ENCODE data around the gene PAXIP1. TPM values are rescaled to one million over a fixed set of nuclear protein-coding genes. Genes with fewer than 3 reads are reported as not detected.

Gene PAXIP1
- total and polyA plus RNA-seq, 10 of the 15 experiments (the other 5 are each of a cell fraction or from before 2014, with no cell fraction given) = 7.3 to 27.2 (median 18.1) TPM

- no peak overlapping the region for H3K27ac ChIP-seq (ENCODE audit: control insufficient read depth, insufficient read depth)
- SMC1A ChIA-PET (ENCODE audit: uncharacterized antibody, unreplicated experiment) = interaction anchor here (1.0 kb wide), 1 partner anchor 12 kb away, joined by 3 read pairs; no protein-coding TSS in a partner anchor
- H3K4me2 ChIP-seq (ENCODE audit: control insufficient read depth, insufficient read depth) = no peak overlapping the region
- BruUV-seq (replicated peaks) = no TSS peak
- POLR2A ChIA-PET = no interaction called here
- H3K4me3 ChIP-seq = no peak overlapping the region
- in situ Hi-C loops (cut with MboI) (no loop called here), intact Hi-C loops (cut with micrococcal nuclease; ENCODE audit: unreplicated experiment) (no loop called here)
- no peak overlapping the region for H2AFZ ChIP-seq (ENCODE audit: control insufficient read depth, low read depth, low read length)
- peaks cover 4 to 19% of the 10 kb centered on the region in 2 experiments; a peak in 3 of 4 replicates for H3K36me3 ChIP-seq (ENCODE audit: control insufficient read depth in 2 of 2, insufficient read depth in 2 of 2, low read length in 1 of 2)
- CTCF ChIA-PET = interaction anchor here (1.4 to 1.7 kb wide), 2 partner anchors 19 to 60 kb away, joined by 3 to 5 read pairs; no protein-coding TSS in a partner anchor
- RAD21 ChIA-PET (ENCODE audit: unreplicated experiment) = no interaction called here
- H3K79me2 ChIP-seq (ENCODE audit: control insufficient read depth, insufficient read depth, low read length) = no peaks in the 10 kb centered on the region
- ATAC-seq = no peak
- DNase-seq (ENCODE audit: low read depth, low spot score) = no peak
- H3K27me3 ChIP-seq (replicated peaks in 1 of 2; ENCODE audit: control insufficient read depth in 2 of 2, insufficient read depth in 2 of 2, low read length in 1 of 2) = no peaks in the 10 kb centered on the region
- FAIRE-seq = no peak
- no peak for TF ChIP-seq RB1 (IDR thresholded peaks at IDR 0.05; ENCODE audit: borderline replicate concordance)
- TF ChIP-seq RFX5 (IDR thresholded peaks at IDR 0.05; ENCODE audit: low read depth, low read length) = no peak
- no peak for TF ChIP-seq TBL1XR1 (IDR thresholded peaks at IDR 0.05; ENCODE audit: low read depth, low read length)
- no peak for TF ChIP-seq ZZZ3 (IDR thresholded peaks at IDR 0.05; ENCODE audit: control insufficient read depth, insufficient read length, low read depth)
- TF ChIP-seq JUND (IDR thresholded peaks at IDR 0.05; ENCODE audit: low read depth, low read length) = no peak
- no peak for TF ChIP-seq CEBPB (IDR thresholded peaks at IDR 0.05; ENCODE audit: borderline replicate concordance in 1 of 2, low read depth in 2 of 2, low read length in 2 of 2)
- TF ChIP-seq FOXK2 (IDR thresholded peaks at IDR 0.05) = no peak
- TF ChIP-seq RCOR1 (conservative IDR thresholded peaks at IDR 0.05; ENCODE audit: low read depth, low read length) = no peak
- TF ChIP-seq SREBF1 (IDR thresholded peaks at IDR 0.05; ENCODE audit: low read length) = no peak
- TF ChIP-seq MAX (IDR thresholded peaks at IDR 0.05; ENCODE audit: low read depth, low read length) = no peak
- TF ChIP-seq, protein P1, sequence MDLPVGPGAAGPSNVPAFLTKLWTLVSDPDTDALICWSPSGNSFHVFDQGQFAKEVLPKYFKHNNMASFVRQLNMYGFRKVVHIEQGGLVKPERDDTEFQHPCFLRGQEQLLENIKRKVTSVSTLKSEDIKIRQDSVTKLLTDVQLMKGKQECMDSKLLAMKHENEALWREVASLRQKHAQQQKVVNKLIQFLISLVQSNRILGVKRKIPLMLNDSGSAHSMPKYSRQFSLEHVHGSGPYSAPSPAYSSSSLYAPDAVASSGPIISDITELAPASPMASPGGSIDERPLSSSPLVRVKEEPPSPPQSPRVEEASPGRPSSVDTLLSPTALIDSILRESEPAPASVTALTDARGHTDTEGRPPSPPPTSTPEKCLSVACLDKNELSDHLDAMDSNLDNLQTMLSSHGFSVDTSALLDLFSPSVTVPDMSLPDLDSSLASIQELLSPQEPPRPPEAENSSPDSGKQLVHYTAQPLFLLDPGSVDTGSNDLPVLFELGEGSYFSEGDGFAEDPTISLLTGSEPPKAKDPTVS (IDR thresholded peaks at IDR 0.05; ENCODE audit: low read depth, low read length) = no peak
- no peak for TF ChIP-seq MXI1 (IDR thresholded peaks at IDR 0.05; ENCODE audit: low read depth, low read length)
- no peak overlapping the region for H3K9ac ChIP-seq (ENCODE audit: control insufficient read depth, insufficient read depth, low read length)
- H4K20me1 ChIP-seq (ENCODE audit: control insufficient read depth, insufficient read depth) = no peaks in the 10 kb centered on the region; the same call in 1 of the 2 replicates
- WGBS (ENCODE audit: insufficient coverage, insufficient replicate concordance, low lambda C conversion rate, missing lambda C conversion rate) = 87% methylated on average over 3 of the region's 3 CpGs
- H3K9me3 ChIP-seq (replicated peaks; ENCODE audit: control insufficient read depth, insufficient read depth, low read length) = no peaks in the 10 kb centered on the region
- H3K4me1 ChIP-seq (ENCODE audit: control insufficient read depth, insufficient read depth, low read length) = no peaks in the 10 kb centered on the region
Observed at GRCh38 chr7:154987571-154987970, 15.4 kb downstream of the PAXIP1 start.

Measured in GM12878 (cell line).